EH (cell line): Measurements from ENCODE around the gene FGF12.

Experiments
- DNase-seq: peaks from one replicate; pipeline ENCODE4 v3.0.0-alpha.2; 2015; ENCODE audit warnings: low read depth

FGF12 gene

DNA sequence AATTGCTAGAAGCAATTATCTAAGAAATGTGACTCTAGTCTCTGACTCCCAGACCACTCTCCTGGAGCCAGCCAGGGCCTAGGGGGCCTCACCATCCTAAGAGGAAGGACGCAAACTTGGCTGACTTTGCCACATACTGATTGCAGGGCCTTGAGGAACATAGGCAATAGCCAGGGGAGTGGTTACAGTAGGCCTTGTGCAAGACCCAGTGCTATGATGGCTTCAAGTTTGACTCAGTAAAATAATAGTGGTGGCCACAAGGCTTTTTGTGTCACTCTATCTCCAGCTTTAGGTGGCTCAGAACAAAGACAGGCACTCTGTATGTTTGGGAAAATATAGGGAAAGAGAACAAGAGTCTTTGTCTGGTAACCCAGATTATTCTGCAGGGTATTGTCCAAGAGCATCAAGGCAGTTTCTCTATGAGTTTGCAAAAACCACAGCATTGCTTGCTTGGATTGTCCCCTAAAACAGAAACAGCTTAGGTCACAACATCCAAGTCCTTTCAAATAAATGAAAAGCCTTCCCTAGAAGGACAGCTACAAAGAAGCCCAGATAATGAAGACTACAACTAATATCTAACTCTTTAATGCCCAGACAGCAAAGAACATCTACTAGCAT is 634.8 kb downstream of the FGF12 start:
- no peak for DNase-seq

DNA sequence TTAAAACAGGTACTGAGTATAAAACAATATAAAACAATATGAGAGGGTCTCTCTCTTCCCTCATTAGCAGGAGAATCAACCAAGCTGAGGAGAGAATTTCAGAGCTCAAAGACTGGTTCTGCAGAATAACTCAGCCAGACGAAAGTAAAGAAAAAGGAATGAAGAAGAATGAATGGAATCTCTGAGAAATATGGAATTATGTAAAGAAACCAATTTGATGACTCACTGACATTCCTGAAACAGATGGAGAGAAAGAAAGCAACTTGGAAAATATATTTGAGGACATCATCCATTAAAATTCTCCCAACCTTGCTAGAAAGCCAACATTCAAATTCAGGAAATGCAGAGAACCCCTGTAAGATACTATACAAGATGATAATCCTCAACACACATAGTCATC is 635.5 kb downstream of the FGF12 start:
- DNase-seq, result no peak

DNA sequence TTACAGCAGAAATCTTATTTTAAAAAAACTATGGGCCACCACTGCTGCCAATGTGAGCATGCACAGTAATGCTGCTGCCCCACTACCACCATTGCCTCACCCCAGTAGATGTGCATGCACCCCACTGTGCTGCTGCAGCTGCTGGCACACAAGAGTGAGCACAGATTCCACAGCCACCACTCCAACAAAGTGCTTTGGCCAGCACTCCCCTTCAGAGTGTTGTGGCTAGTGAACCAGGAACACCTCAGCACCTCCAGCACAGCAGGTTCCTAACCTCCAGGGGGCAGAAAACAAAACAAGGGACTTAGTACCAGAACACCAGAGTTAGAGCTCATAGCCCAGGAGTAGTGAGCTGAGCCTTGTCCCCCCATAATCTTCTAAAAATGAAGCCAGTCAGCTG is 636.8 kb downstream of the FGF12 start:
- no peak for DNase-seq
